Measurements from ENCODE around the gene PFKP.

The PFKP gene

DNA sequence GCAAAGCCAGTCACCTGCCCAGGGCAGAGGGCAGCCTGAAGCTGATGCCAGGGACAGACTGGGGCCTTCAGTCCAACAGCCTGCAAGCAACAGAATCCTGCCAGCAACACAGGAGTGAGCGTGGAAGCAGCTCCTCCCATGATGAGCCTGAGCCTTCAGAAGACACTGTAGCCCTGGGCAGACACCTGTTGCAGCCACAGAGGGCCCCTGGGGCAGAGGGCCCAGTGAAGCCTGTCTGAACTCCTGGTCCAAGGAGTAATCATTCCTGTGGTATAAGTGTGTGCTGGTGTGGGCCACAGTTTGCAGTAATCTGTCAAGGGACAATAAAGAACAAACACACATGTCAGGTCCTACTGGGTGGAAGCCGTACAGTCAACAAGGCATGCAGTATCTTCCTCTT lies 2.9 kb upstream of the PFKP start:
- Histone ChIP-seq H3K4me1 (ENCODE audit: control insufficient read depth, insufficient read depth, low read length) (peaks cover 4% of the 10 kb centered on the region), H3K9me3 (ENCODE audit: control insufficient read depth, insufficient read depth, low read length) (no peaks in the 10 kb centered on the region)

DNA sequence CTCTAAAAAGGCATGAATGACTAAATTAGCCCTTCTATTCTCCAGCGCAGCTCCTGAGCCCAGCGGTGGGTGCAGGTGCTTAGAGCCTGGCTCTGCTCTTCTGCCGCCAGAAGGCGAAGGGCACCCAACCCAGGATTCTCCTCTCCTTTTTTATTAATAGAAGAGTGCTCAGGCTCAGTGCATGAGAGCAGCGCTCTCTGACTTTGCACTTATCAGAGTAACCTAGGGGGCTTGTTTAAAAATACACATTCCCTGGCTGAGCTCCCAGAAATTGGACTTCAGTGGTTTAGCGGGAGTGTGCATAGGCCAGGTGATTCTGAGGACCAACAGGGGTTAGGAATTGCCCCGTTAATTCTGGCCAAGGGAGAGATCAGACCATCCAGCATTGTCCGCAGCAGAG lies 1.7 kb upstream of the PFKP start:
- no peaks in the 10 kb centered on the region for H3K36me3 ChIP-seq (ENCODE audit: control insufficient read depth, insufficient read depth, low read length)
- no peak overlapping the region for H3K9ac ChIP-seq (ENCODE audit: low read depth, low read length)
- peaks cover 15% of the 10 kb centered on the region for H3K27me3 ChIP-seq (ENCODE audit: control insufficient read depth, insufficient read depth, low read length)
- H3K9me3 ChIP-seq (ENCODE audit: control insufficient read depth, insufficient read depth, low read length) = no peaks in the 10 kb centered on the region
- H3K4me3 ChIP-seq (ENCODE audit: low read depth, low read length) = peak overlapping the region; percentile 59
- H3K4me1 ChIP-seq (ENCODE audit: control insufficient read depth, insufficient read depth, low read length) = peaks cover 6% of the 10 kb centered on the region

More for the DNA sequence above, 2.9 kb upstream of the PFKP start:
- H3K27me3 ChIP-seq (ENCODE audit: control insufficient read depth, insufficient read depth, low read length) = peaks cover 15% of the 10 kb centered on the region
- no peak overlapping the region for H3K9ac ChIP-seq (ENCODE audit: low read depth, low read length)
- no peak overlapping the region for H3K4me3 ChIP-seq (ENCODE audit: low read depth, low read length)
- H3K36me3 ChIP-seq (ENCODE audit: control insufficient read depth, insufficient read depth, low read length) = no peaks in the 10 kb centered on the region

DNA sequence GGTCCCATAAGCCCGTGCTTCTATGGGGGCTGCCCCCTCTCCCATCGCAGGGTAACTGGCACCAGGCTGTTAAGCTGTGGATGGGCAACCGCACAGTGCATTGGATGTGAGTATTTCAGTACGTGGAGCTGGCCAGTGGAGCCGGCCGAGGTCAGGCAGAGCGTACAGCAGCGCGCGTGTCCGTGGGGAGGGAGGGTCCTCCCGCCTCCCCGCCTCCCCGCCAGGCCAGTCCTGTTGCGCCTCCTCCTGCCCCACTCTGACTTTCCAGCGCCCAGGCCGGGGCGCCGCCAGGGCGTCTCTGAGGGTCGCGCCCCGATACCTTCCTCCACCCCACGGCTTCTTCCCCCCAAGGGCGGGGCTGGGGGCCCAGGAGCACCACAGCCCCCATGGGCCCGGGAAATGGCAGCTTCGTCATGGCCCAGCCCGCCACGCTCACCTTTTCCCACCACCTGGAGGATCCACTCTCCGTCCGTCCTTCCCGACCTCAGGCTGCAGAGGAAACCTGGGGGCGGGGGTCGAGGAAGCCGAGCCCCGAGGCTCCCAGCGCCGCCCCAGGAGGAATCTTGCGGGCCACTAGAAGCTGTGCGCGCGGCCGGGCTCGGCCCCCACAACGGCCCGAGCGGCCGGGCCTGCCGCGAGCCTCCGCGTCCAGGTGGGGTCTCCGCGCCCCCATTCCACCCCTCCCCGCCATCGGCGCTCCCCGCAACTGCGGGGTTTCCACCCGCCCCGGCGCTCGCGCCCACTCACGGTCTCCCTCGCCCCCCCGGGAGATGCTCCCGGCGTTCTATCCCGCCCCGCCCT lies 831 bp upstream of the PFKP start:
- Histone ChIP-seq H3K36me3 (ENCODE audit: control insufficient read depth, insufficient read depth, low read length) (no peaks in the 10 kb centered on the region), H3K9me3 (ENCODE audit: control insufficient read depth, insufficient read depth, low read length) (no peaks in the 10 kb centered on the region), H3K4me1 (ENCODE audit: control insufficient read depth, insufficient read depth, low read length) (peaks cover 5% of the 10 kb centered on the region), H3K27me3 (ENCODE audit: control insufficient read depth, insufficient read depth, low read length) (peaks cover 15% of the 10 kb centered on the region), H3K9ac (ENCODE audit: low read depth, low read length) (no peak overlapping the region), H3K4me3 (ENCODE audit: low read depth, low read length) (peak overlapping the region; percentile 59)

DNA sequence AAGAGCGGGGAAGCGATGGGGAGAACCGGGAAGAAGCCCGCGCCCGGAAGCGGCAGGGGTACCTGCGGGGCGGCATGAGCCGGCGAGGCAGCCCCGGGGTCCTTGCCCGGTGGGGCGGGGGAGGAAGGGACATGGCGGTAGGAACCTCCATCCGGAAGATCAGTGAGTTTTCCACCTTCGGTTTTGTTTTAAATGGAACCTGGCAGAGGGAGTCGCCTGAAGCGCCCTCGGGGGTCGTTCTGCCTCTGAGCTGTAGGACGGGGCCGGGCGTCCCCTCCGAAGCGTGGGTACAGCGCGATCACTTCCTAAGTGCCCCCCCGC lies 471 bp downstream of the PFKP start:
- Histone ChIP-seq H3K9ac (ENCODE audit: low read depth, low read length) (peak overlapping the region; percentile 70), H3K4me1 (ENCODE audit: control insufficient read depth, insufficient read depth, low read length) (peaks cover 6% of the 10 kb centered on the region), H3K4me3 (ENCODE audit: low read depth, low read length) (peak overlapping the region; percentile 72), H3K27me3 (ENCODE audit: control insufficient read depth, insufficient read depth, low read length) (peaks cover 15% of the 10 kb centered on the region), H3K9me3 (ENCODE audit: control insufficient read depth, insufficient read depth, low read length) (no peaks in the 10 kb centered on the region), H3K36me3 (ENCODE audit: control insufficient read depth, insufficient read depth, low read length) (no peaks in the 10 kb centered on the region)

DNA sequence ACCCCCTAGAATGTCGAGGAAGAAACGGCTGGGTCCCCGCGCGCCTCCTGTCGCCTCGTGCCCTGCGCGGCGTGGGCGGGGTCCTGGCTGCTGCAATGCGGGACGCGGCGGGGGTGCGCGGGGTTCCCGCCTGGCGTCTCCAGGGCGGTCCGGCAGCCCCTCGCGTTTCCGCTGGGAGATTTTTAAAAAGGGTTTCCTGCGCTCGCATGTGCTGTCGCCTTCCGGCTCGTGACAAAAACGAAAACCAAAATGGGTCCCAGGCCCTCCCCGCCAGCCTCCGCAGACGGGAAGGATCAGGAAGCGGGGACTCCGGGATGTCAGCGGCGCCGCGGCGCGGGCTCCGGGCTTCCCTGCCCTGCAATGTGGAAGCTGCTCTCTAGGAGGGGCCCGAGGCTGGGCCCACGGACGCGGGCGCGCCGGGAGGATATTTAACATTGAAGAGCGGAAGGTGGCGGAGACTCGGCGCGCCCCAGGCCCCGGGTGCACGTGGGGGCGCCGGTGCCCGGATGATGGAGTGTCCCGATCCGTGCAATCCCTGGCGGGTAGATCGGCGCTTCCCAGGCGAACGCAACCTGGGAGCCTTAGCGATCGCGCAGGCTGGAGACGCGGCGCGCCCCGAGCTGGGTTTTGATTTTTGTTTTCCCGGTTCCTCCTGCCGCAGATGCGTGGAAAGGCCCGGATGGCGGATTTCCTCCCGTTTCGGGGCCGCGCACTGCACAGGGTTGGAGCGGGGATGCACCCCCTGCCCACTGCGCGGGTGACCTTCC lies 1.0 kb downstream of the PFKP start:
- no peaks in the 10 kb centered on the region for H3K9me3 ChIP-seq (ENCODE audit: control insufficient read depth, insufficient read depth, low read length)
- H3K4me3 ChIP-seq (ENCODE audit: low read depth, low read length) = peak overlapping the region; percentile 72
- H3K36me3 ChIP-seq (ENCODE audit: control insufficient read depth, insufficient read depth, low read length) = no peaks in the 10 kb centered on the region
- peaks cover 15% of the 10 kb centered on the region for H3K27me3 ChIP-seq (ENCODE audit: control insufficient read depth, insufficient read depth, low read length)
- H3K4me1 ChIP-seq (ENCODE audit: control insufficient read depth, insufficient read depth, low read length) = peaks cover 11% of the 10 kb centered on the region
- H3K9ac ChIP-seq (ENCODE audit: low read depth, low read length) = peak overlapping the region; percentile 81

DNA sequence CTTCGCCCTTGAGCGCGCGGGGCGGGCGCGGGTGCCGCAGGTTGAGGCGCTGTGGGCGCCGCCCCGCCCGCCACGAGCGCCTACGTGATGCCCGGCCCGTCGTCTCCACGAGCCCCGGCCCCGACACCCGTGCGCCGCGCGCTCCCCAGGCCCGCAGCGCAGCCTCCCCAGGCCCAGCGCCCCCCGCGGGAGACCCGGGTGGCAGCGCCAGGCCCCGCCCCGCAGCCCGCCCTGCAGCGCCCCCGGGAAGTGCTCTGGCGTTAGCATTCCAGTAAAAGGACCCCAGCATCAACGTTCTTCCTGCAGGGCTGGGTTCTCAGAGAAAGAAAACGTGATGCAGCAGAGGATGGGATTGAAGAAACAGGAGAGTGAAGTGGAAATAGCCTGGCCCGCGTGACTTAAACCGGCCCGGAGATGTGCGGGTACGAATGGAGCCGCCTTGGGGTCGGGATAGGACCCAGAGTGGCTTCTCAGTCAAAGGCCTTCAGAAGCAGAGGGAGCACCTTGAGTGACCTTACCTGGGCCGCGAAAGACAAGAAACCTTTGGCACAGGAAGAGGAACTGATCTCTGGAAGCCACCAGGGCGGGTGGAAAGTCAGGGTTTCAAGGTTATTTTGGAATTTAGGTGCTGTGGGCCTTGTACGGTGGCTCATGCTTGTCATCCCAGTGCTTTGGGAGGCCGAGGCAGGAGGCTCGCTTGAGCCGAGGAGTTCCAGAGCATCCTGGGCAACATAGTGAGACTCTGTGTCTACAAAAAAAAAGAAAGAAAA lies 1.8 kb downstream of the PFKP start:
- peak overlapping the region; percentile 81 for H3K9ac ChIP-seq (ENCODE audit: low read depth, low read length)
- H3K4me1 ChIP-seq (ENCODE audit: control insufficient read depth, insufficient read depth, low read length) = peaks cover 16% of the 10 kb centered on the region
- H3K27me3 ChIP-seq (ENCODE audit: control insufficient read depth, insufficient read depth, low read length) = peaks cover 15% of the 10 kb centered on the region
- H3K9me3 ChIP-seq (ENCODE audit: control insufficient read depth, insufficient read depth, low read length) = no peaks in the 10 kb centered on the region
- no peaks in the 10 kb centered on the region for H3K36me3 ChIP-seq (ENCODE audit: control insufficient read depth, insufficient read depth, low read length)
- peak overlapping the region; percentile 72 for H3K4me3 ChIP-seq (ENCODE audit: low read depth, low read length)

DNA sequence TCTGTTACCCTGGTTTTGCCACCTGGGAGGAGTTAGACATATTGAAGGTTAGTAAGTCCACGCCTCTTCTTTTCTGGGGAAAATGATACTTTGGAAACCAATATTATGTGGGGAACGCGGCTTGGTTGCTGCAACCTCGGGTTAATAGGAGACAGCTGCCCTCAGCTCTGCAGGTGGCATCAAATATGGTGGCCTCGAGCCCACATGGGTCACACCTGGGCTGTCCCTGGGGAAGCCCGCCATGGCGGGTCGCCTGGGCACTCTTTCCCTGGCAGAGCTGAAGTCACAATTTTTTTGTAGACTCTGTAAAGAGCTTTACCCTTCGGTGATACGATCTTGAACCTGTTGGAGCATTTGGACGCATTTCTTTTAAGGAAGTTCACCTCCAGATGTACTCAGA lies 2.5 kb downstream of the PFKP start:
- peaks cover 16% of the 10 kb centered on the region for H3K4me1 ChIP-seq (ENCODE audit: control insufficient read depth, insufficient read depth, low read length)
- H3K9ac ChIP-seq (ENCODE audit: low read depth, low read length) = no peak overlapping the region
- no peaks in the 10 kb centered on the region for H3K9me3 ChIP-seq (ENCODE audit: control insufficient read depth, insufficient read depth, low read length)
- H3K4me3 ChIP-seq (ENCODE audit: low read depth, low read length) = no peak overlapping the region
- H3K27me3 ChIP-seq (ENCODE audit: control insufficient read depth, insufficient read depth, low read length) = peaks cover 13% of the 10 kb centered on the region
- H3K36me3 ChIP-seq (ENCODE audit: control insufficient read depth, insufficient read depth, low read length) = no peaks in the 10 kb centered on the region

DNA sequence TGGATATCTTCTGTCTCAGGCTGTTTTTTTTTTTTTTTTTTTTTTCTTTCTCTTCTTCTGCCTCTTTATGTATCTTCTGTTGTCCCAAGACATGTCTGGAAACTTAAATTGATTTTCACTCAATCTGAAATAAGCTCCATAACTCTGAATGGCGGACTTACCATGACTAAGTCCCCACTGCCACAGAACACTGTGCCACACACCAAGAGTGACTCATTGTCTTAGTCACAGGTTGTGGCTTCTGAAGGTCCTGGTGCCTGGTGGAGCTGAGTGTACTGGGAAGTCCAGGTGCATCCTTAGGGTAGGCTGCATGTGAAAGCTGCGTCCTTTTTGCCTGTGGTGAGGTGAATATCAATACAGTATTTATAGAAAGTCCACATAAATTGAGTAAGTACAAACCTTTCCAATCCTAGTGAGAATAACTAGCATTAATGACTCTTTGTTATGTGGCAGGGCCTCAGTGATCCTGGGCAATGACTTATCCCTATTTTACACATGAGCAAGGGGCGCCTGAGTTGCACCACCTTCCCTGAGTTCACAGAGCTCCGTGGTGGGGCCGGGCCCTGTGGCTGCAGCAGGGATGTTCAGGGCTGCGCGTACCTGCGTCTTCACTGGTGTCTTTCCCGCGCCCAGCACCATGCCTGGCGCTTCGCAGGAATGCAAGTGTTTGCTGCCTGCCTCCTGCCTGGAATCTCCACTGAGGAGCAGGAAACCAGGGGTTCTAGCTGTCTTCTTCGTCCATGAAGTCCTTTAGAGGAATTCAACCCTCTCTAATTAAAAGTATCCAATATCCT lies 4.3 kb downstream of the PFKP start:
- Histone ChIP-seq H3K9me3 (ENCODE audit: control insufficient read depth, insufficient read depth, low read length) (no peaks in the 10 kb centered on the region), H3K4me3 (ENCODE audit: low read depth, low read length) (no peak overlapping the region), H3K9ac (ENCODE audit: low read depth, low read length) (no peak overlapping the region), H3K4me1 (ENCODE audit: control insufficient read depth, insufficient read depth, low read length) (peaks cover 16% of the 10 kb centered on the region), H3K27me3 (ENCODE audit: control insufficient read depth, insufficient read depth, low read length) (no peaks in the 10 kb centered on the region), H3K36me3 (ENCODE audit: control insufficient read depth, insufficient read depth, low read length) (no peaks in the 10 kb centered on the region)

DNA sequence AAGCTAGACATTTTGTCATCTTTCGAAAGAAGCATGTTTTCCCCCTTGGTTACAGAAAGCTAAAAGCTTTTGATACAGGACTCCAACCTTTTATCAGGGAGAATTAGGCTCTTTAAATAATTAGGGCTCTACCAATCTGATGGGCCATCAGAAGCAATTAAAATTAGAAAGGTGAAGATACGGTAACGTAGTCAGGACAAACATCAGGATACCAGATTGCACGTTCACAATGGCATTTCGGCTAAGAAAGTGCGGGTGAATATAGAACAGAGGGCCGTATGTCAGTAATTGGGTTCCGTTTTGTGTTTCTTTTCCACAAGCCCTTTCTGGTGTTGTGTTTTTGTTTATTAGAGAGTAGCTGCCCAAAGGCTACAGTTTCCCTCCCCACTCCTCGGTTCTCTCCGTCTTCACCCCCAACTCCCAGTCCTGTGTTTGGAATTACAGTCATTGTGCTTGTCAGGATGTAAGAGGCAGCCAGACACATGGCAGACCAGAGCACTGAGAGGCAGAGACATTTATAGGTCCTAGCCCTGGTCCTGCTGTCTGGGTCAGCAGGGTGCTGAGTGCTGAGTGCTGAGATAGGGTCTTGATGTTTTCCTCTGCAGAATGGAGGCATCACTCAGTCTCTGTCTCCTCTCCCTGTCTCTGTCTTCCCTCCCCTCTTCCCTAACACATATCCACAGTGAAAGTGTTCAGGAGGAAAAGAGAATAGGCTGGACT lies 5.5 kb downstream of the PFKP start:
- Histone ChIP-seq H3K27me3 (ENCODE audit: control insufficient read depth, insufficient read depth, low read length) (no peaks in the 10 kb centered on the region), H3K4me3 (ENCODE audit: low read depth, low read length) (no peak overlapping the region), H3K9ac (ENCODE audit: low read depth, low read length) (no peak overlapping the region), H3K4me1 (ENCODE audit: control insufficient read depth, insufficient read depth, low read length) (peaks cover 18% of the 10 kb centered on the region), H3K36me3 (ENCODE audit: control insufficient read depth, insufficient read depth, low read length) (no peaks in the 10 kb centered on the region), H3K9me3 (ENCODE audit: control insufficient read depth, insufficient read depth, low read length) (no peaks in the 10 kb centered on the region)

DNA sequence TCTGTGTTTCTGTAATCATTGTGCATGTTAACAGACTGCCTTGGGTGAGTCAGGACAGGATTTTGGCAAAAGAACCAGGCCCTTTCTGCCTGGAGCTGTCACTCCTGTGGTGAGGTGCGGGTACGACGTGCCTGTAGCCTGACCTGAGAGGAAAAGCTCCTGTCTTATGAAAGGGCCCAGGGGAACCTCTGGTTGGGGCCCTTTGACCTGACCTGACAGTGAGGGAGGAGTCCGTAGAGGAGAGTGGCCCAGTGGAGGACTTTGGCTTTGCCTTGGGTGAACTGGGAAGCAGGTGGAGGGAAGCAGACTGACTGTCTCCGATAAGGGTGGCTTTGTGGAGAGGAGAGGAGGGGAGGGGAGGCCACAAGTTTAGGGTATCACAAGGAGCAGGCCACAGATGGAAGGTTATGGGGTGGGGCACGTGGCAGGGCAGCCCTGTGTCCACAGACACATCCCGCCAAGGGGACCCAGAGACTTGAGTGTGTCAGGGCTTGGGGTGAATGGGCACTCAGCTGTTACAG lies 6.9 kb downstream of the PFKP start:
- Histone ChIP-seq H3K27me3 (ENCODE audit: control insufficient read depth, insufficient read depth, low read length) (no peaks in the 10 kb centered on the region), H3K4me3 (ENCODE audit: low read depth, low read length) (no peak overlapping the region), H3K4me1 (ENCODE audit: control insufficient read depth, insufficient read depth, low read length) (peaks cover 28% of the 10 kb centered on the region), H3K36me3 (ENCODE audit: control insufficient read depth, insufficient read depth, low read length) (no peaks in the 10 kb centered on the region), H3K9me3 (ENCODE audit: control insufficient read depth, insufficient read depth, low read length) (no peaks in the 10 kb centered on the region), H3K9ac (ENCODE audit: low read depth, low read length) (no peak overlapping the region)

Data from iPS-15b (cell line).